Activated CD4-positive, alpha-beta T cell treated with anti-CD3 and anti-CD28 coated beads for 1 hour (primary cell): ENCODE data around the gene PTGFRN.
"Not testable (repeated sequence)": the region's sequence is repeated elsewhere in the genome, so short reads cannot be mapped to it uniquely, and the experiment has no call there.

Source experiments
- DNase-seq: peaks from one replicate; pipeline ENCODE4 v3.0.0-alpha.2; 2020

Gene PTGFRN

GRCh38 chr1:116918714-116919357 is 9.1 kb downstream of the PTGFRN start:
- DNase-seq: no peak

- DNase-seq: no peak
Observed at GRCh38 chr1:116919802-116920201, 10.1 kb downstream of the PTGFRN start.

- DNase-seq: no peak
Observed at GRCh38 chr1:116920211-116920610, 10.5 kb downstream of the PTGFRN start.

GRCh38 chr1:116921301-116921885 is 11.7 kb downstream of the PTGFRN start:
- DNase-seq: no peak

- no peak for DNase-seq
Observed at GRCh38 chr1:116921937-116922336, 12.2 kb downstream of the PTGFRN start.

- no peak for DNase-seq
Observed at GRCh38 chr1:116923421-116923820, 13.7 kb downstream of the PTGFRN start.

- no peak for DNase-seq
Observed at GRCh38 chr1:116927049-116927798, 17.5 kb downstream of the PTGFRN start.

- DNase-seq: no peak
Observed at GRCh38 chr1:116929961-116930592, 20.4 kb downstream of the PTGFRN start.

GRCh38 chr1:116931016-116931918 is 21.6 kb downstream of the PTGFRN start:
- no peak for DNase-seq

- DNase-seq: no peak
Observed at GRCh38 chr1:116933606-116934515, 24.1 kb downstream of the PTGFRN start.

GRCh38 chr1:116934586-116935207 is 25.0 kb downstream of the PTGFRN start:
- DNase-seq: no peak

- DNase-seq: no peak
Observed at GRCh38 chr1:116938216-116938615, 28.5 kb downstream of the PTGFRN start.

GRCh38 chr1:116939780-116940543 is 30.2 kb downstream of the PTGFRN start:
- DNase-seq: not testable (repeated sequence)

GRCh38 chr1:116940814-116941599 is 31.3 kb downstream of the PTGFRN start:
- DNase-seq: no peak

GRCh38 chr1:116941670-116942069 is 32.0 kb downstream of the PTGFRN start:
- no peak for DNase-seq

- DNase-seq: no peak
Observed at GRCh38 chr1:116942344-116942743, 32.6 kb downstream of the PTGFRN start.

- no peak for DNase-seq
Observed at GRCh38 chr1:116943438-116943837, 33.7 kb downstream of the PTGFRN start.

GRCh38 chr1:116944613-116945012 is 34.9 kb downstream of the PTGFRN start:
- DNase-seq: no peak

- no peak for DNase-seq
Observed at GRCh38 chr1:116945421-116945820, 35.7 kb downstream of the PTGFRN start.
